CD4-positive, alpha-beta T cell treated with Interleukin-4 for 4 hours (primary cell): ENCODE measurements around the gene SLC30A7.
"Not testable (repeated sequence)": the region's sequence is repeated elsewhere in the genome, so short reads cannot be mapped to it uniquely, and the experiment has no call there.

Experiments
- DNase-seq: peaks from one replicate; pipeline ENCODE4 v3.0.0-alpha.2; 2020

The SLC30A7 gene

GRCh38 chr1:100941580-100942216 is 45.8 kb downstream of the SLC30A7 start:
- no peak for DNase-seq

DNA sequence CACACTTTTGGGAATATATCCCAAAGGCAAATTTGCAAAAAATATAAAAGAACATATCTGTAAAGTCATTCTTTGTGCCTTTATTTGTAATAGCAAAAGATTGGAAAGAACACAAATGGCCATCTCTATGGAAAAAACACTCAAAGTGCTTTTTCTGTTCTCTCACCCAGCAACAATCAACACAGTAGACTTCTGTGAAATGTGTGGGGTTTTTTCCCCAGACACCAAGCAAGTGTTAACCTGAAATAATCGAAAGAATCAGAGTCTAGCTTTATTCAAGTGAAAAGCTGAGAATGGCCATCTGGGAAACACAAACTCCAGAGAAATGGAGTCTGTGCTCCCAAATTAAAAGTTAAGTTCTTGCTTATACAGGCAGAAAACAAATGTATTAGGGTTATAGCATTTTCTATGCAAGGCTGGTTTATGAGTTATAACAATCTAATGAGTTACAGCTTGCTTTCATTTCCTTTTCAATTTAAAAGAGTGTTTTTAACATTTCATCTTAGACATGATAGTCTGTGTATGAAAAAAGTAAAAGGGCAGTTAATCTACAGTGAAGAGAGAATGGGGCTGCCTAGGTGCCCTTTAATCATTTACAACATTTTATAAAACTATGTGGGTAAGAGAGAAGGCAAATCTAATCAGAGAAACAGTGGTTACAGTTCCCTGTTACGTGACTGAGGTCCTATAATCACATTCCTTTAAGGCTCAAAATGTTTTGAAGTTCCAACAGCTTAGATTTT is 46.6 kb downstream of the SLC30A7 start:
- no peak for DNase-seq

DNA sequence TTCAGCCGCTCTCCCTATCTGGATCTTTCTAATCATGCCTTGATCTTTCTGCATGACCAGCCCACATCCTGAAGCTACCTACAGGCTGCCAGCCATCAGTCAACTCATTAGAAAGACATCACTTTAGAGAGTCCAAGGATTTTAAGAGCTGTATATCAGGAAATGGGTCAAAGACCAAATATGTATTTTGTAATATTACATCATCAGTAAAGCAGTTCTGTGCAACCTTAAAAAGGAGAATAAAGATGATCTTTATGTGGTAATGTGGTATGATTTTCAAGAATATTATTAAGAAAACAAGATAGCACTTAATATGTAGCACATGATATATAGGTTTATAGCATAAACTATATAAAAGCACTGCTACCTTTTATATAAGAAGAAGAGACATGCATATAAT is 47.6 kb downstream of the SLC30A7 start:
- no peak for DNase-seq

DNA sequence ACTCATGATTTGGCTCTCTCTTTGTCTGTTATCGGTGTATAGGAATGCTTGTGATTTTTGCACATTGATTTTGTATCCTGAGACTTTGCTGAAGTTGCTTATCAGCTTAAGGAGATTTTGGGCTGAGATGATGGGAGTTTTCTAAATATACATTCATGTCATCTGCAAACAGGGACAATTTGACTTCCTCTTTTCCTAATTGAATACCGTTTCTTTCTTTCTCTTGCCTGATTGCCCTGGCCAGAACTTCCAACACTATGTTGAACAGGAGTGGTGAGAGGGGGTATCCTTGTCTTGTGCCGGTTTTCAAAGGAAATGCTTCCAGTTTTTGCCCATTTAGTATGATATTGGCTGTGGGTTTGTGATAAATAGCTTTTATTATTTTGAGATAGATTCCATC is 50.2 kb downstream of the SLC30A7 start:
- DNase-seq: not testable (repeated sequence)

DNA sequence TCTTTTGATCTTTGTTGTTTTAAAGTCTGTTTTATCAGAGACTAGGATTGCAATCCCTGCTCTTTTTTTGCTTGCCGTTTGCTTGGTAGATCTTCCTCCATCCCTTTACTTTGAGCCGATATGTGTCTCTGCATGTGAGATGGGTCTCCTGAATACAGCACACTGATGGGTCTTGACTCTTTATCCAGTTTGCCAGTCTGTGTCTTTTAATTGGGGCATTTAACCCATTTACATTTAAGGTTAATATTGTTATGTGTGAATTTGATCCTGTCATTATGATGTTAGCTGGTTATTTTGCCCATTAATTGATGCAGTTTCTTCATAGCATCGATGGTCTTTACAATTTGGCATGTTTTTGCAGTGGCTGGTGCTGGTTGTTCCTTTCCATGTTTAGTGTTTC is 51.9 kb downstream of the SLC30A7 start:
- not testable (repeated sequence) for DNase-seq

- not testable (repeated sequence) for DNase-seq
These were observed 53.0 kb downstream of the SLC30A7 start for GRCh38 chr1:100948721-100949405.

- DNase-seq: peak; percentile 90
These were observed 53.7 kb downstream of the SLC30A7 start for GRCh38 chr1:100949515-100950158.

- no peak for DNase-seq
These were observed 54.4 kb downstream of the SLC30A7 start for GRCh38 chr1:100950337-100950736.

GRCh38 chr1:100950781-100951180 is 54.9 kb downstream of the SLC30A7 start:
- DNase-seq: no peak

GRCh38 chr1:100952104-100952745 is 56.3 kb downstream of the SLC30A7 start:
- DNase-seq: no peak

GRCh38 chr1:100952970-100953369 is 57.1 kb downstream of the SLC30A7 start:
- peak; percentile 30 for DNase-seq

- no peak for DNase-seq
These were observed 58.3 kb downstream of the SLC30A7 start for GRCh38 chr1:100953960-100954730.

DNA sequence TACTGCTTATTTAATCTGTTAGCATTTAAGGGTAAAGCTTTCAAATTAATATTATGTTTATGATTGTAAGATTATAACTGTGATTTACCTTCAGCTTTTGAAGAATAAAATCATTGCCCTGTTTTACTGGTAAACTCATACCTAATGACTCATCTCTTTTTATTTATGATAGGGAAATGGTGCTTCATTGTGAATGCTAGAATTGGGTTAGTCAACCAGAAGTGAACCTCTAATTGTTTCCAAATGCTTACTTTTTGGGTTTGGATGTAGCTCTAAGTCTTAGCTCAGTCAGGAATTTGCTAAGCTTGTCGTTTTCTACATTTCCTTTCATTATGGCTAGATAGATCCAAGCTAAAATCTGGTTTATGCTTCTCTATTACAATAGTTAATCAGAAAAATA is 59.4 kb downstream of the SLC30A7 start:
- DNase-seq: no peak

- DNase-seq: no peak
These were observed 63.7 kb downstream of the SLC30A7 start for GRCh38 chr1:100959502-100960060.

- DNase-seq: no peak
These were observed 64.2 kb downstream of the SLC30A7 start for GRCh38 chr1:100960098-100960497.

GRCh38 chr1:100968621-100969020 is 72.7 kb downstream of the SLC30A7 start:
- DNase-seq: no peak

- DNase-seq: no peak
These were observed 73.4 kb downstream of the SLC30A7 start for GRCh38 chr1:100969327-100969726.

DNA sequence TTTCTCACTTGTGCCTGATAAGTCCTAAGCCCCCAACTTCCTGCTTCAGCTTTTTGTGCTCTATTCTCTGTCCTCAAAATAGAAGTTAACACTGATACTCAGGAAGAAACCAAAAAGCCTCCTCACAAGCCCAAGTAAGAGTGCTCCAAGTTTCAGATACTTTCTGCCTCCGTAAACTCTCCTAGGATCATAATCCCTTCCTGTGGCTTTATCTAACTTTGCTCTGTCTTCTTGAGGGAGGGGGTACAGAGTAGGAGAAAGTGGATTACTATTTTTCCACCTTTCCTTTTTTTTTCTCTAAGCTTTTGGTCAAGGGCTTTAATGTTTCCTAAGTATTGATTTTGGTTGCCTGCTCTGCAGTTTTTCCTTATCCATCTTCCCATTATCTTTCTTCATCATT is 75.1 kb downstream of the SLC30A7 start:
- no peak for DNase-seq

GRCh38 chr1:100972185-100972584 is 76.3 kb downstream of the SLC30A7 start:
- DNase-seq: no peak

DNA sequence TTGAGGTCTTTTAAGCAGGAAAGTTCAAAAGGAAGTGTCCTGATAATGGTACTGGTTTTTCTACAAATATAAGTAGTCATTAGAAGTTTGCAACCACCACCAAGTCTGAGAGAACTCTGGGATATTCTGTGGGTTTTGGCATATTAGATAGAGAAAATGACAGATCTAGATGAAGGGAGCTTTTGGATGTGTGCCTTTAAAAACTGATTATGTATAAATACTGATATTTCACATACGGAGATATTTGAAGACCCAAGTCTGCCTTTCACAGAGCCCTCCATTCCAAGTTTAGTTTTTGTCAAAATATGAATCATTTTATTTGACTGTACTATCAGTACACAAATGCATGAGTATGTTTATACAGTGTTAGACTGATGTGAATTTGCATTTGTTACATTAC is 81.0 kb downstream of the SLC30A7 start:
- DNase-seq: no peak

DNA sequence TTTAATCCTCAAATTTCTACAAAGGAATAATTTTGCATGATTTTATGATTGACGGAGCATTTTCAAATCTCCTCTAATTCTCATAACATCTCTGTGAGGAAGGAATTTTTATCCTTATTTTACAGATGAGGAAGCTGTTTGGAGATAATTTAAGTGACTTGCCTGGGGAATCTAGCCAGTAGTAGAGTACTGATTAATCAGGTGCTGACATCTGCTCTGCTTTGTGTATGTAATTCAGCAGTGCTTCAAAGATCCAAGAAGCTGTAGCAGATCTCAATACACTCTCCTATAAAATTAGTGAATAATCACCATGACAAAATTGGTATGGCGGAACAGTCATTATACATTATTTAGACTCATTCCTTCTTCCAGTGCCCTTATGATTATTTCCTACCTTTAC is 83.7 kb downstream of the SLC30A7 start:
- DNase-seq: no peak

GRCh38 chr1:100982793-100983192 is 86.9 kb downstream of the SLC30A7 start:
- DNase-seq: no peak
